Hepatocyte (in vitro differentiated cells): Measurements from ENCODE around the gene CYP2A13. TPM values are rescaled to one million over a fixed set of nuclear protein-coding genes. Genes with fewer than 3 reads are reported as not detected.

Experiments
- DNase-seq: peaks from one replicate; pipeline ENCODE4 v3.0.0-alpha.2; 2016; ENCODE audit warnings: low spot score
- H2AFZ ChIP-seq: fragments of 200-600 bp; sonication (generic); 2 replicates; pipeline ENCODE4 v1.6.0; 2016; ENCODE audit warnings: antibody characterized with exemption, mild to moderate bottlenecking
- H3K27ac ChIP-seq: fragments of 200-600 bp; sonication (generic); 2 replicates; pipeline ENCODE4 v1.5.1; 2016; ENCODE audit warnings: mild to moderate bottlenecking
- H3K27me3 ChIP-seq: fragments of 200-600 bp; sonication (generic); 2 replicates; pipeline ENCODE4 v1.6.1; 2016
- H3K36me3 ChIP-seq: fragments of 200-600 bp; sonication (generic); replicated peaks from 2 replicates; pipeline ENCODE4 v1.5.1; 2016; ENCODE audit warnings: low read depth; ENCODE audit not compliant: insufficient read depth
- H3K4me1 ChIP-seq: fragments of 200-600 bp; sonication (generic); 2 replicates; pipeline ENCODE4 v1.5.1; 2016; ENCODE audit warnings: mild to moderate bottlenecking, moderate library complexity; ENCODE audit not compliant: insufficient read depth
- H3K4me2 ChIP-seq: fragments of 200-600 bp; sonication (generic); 2 replicates; pipeline ENCODE4 v1.6.0; 2016
- H3K4me3 ChIP-seq: fragments of 200-600 bp; sonication (generic); 2 replicates; pipeline ENCODE4 v1.5.1; 2016; ENCODE audit warnings: mild to moderate bottlenecking
- H3K79me2 ChIP-seq: fragments of 200-600 bp; sonication (generic); 2 replicates; pipeline ENCODE4 v1.6.0; 2017; ENCODE audit warnings: mild to moderate bottlenecking
- H3K9me2 ChIP-seq: fragments of 200-600 bp; sonication (generic); replicated peaks from 2 replicates; pipeline ENCODE4 v1.6.0; 2017; ENCODE audit warnings: mild to moderate bottlenecking; ENCODE audit not compliant: insufficient read depth
- H3K9me3 ChIP-seq: fragments of 200-600 bp; sonication (generic); 2 replicates; pipeline ENCODE4 v1.5.1; 2016; ENCODE audit warnings: low read depth, mild to moderate bottlenecking
- H4K20me1 ChIP-seq: fragments of 200-600 bp; sonication (generic); 2 replicates; pipeline ENCODE4 v1.6.0; 2016; ENCODE audit warnings: mild to moderate bottlenecking; ENCODE audit not compliant: insufficient read depth, poor library complexity, severe bottlenecking
- EZH2 ChIP-seq: fragments of 200-600 bp; sonication (generic); IDR thresholded peaks from 2 replicates; pipeline ENCODE4 v1.6.1; 2016; ENCODE audit warnings: antibody characterized with exemption, mild to moderate bottlenecking, borderline replicate concordance
- EZH2phosphoT487 ChIP-seq: fragments of 200-600 bp; sonication (generic); IDR thresholded peaks from one replicate; pipeline ENCODE4 v1.6.1; 2018; ENCODE audit warnings: antibody characterized with exemption, mild to moderate bottlenecking, low read depth, moderate library complexity; ENCODE audit not compliant: unreplicated experiment, severe bottlenecking
- WGBS: methylation state at CpG from one replicate; pipeline ENCODE4 v1.1.6; 2016; ENCODE audit warnings: low lambda C conversion rate; ENCODE audit errors: missing lambda C conversion rate; 5-methylcytosine and 5-hydroxymethylcytosine counted together
- polyA plus RNA-seq: library from polyadenylated mRNA; unstranded; fragments of >200 nt; fragmentation: Nextera tagmentation; extraction: Ambion mirVana; gene quantifications from 2 replicates; pipeline ENCODE4 v1.2.1, GENCODE V29; 2016
- total RNA-seq: library from RNA; depleted of rRNA; stranded (reverse); fragments of >200 nt; gene quantifications from 2 replicates; pipeline ENCODE4 v1.2.3, GENCODE V29; 2014
- TF ChIP-seq, protein P1 (sequence below): fragments of 200-600 bp; sonication (generic); IDR thresholded peaks from 2 replicates; pipeline ENCODE4 v1.5.1; 2016; ENCODE audit warnings: antibody characterized with exemption, mild to moderate bottlenecking; ENCODE audit not compliant: poor library complexity

Gene CYP2A13
- total and polyA plus RNA-seq, 2 experiments from 2014 or later = not detected

GRCh38 chr19:41106177-41106576 lies 17.9 kb downstream of the CYP2A13 start:
- H3K36me3 ChIP-seq = no peaks in the 10 kb centered on the region
- no peaks in the 10 kb centered on the region for H3K79me2 ChIP-seq
- DNase-seq = no peak
- no peaks in the 10 kb centered on the region for H3K9me2 ChIP-seq
- no peaks in the 10 kb centered on the region for H3K4me1 ChIP-seq
- H2AFZ ChIP-seq = no peak overlapping the region
- 93% methylated on average over 3 of the region's 3 CpGs for WGBS
- no peak overlapping the region for H3K4me3 ChIP-seq
- H3K9me3 ChIP-seq = no peaks in the 10 kb centered on the region
- H3K27ac ChIP-seq = no peak overlapping the region
- TF ChIP-seq EZH2 (no peak), EZH2phosphoT487 (no peak)
- TF ChIP-seq, protein P1, sequence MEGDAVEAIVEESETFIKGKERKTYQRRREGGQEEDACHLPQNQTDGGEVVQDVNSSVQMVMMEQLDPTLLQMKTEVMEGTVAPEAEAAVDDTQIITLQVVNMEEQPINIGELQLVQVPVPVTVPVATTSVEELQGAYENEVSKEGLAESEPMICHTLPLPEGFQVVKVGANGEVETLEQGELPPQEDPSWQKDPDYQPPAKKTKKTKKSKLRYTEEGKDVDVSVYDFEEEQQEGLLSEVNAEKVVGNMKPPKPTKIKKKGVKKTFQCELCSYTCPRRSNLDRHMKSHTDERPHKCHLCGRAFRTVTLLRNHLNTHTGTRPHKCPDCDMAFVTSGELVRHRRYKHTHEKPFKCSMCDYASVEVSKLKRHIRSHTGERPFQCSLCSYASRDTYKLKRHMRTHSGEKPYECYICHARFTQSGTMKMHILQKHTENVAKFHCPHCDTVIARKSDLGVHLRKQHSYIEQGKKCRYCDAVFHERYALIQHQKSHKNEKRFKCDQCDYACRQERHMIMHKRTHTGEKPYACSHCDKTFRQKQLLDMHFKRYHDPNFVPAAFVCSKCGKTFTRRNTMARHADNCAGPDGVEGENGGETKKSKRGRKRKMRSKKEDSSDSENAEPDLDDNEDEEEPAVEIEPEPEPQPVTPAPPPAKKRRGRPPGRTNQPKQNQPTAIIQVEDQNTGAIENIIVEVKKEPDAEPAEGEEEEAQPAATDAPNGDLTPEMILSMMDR = no peak
- H4K20me1 ChIP-seq = no peaks in the 10 kb centered on the region
- H3K4me2 ChIP-seq = no peak overlapping the region
- no peaks in the 10 kb centered on the region for H3K27me3 ChIP-seq

- no peaks in the 10 kb centered on the region for H3K9me3 ChIP-seq
- H2AFZ ChIP-seq = no peak overlapping the region
- no peaks in the 10 kb centered on the region for H3K27me3 ChIP-seq
- TF ChIP-seq EZH2phosphoT487 = no peak
- no peak for TF ChIP-seq EZH2
- TF ChIP-seq, protein P1 = no peak
- WGBS = 91% methylated on average over 9 of the region's 9 CpGs
- no peaks in the 10 kb centered on the region for H3K9me2 ChIP-seq
- H4K20me1 ChIP-seq = no peaks in the 10 kb centered on the region
- H3K36me3 ChIP-seq = no peaks in the 10 kb centered on the region
- H3K79me2 ChIP-seq = no peaks in the 10 kb centered on the region
- no peak for DNase-seq
- no peak overlapping the region for H3K27ac ChIP-seq
- no peaks in the 10 kb centered on the region for H3K4me1 ChIP-seq
- H3K4me2 ChIP-seq = no peak overlapping the region
- H3K4me3 ChIP-seq = no peak overlapping the region
Measured at GRCh38 chr19:41111296-41111695, 23.0 kb downstream of the CYP2A13 start.

- H3K4me1 ChIP-seq = no peaks in the 10 kb centered on the region
- no peak overlapping the region for H3K4me3 ChIP-seq
- no peaks in the 10 kb centered on the region for H3K9me3 ChIP-seq
- H3K4me2 ChIP-seq = no peak overlapping the region
- H3K36me3 ChIP-seq = no peaks in the 10 kb centered on the region
- H3K27ac ChIP-seq = no peak overlapping the region
- TF ChIP-seq EZH2 (no peak), EZH2phosphoT487 (no peak)
- TF ChIP-seq, protein P1 = no peak
- 94% methylated on average over 5 of the region's 5 CpGs for WGBS
- H3K27me3 ChIP-seq = no peaks in the 10 kb centered on the region
- no peak overlapping the region for H2AFZ ChIP-seq
- H3K9me2 ChIP-seq = no peaks in the 10 kb centered on the region
- no peak for DNase-seq
- H4K20me1 ChIP-seq = no peaks in the 10 kb centered on the region
- H3K79me2 ChIP-seq = no peaks in the 10 kb centered on the region
Measured at GRCh38 chr19:41111750-41112295, 23.6 kb downstream of the CYP2A13 start.
